HUES6 (cell line): Measurements from ENCODE around the gene FOXD4L5.
"Not testable (repeated sequence)": the region's sequence is repeated elsewhere in the genome, so short reads cannot be mapped to it uniquely, and the experiment has no call there.

Source experiments
- H3K27ac ChIP-seq: 2 replicates; pipeline ENCODE4 v1.7.0; 2013; ENCODE audit warnings: low read depth, mild to moderate bottlenecking, low read length, inconsistent platforms
- H3K27me3 ChIP-seq: 2 replicates; pipeline ENCODE4 v1.6.1; 2013; ENCODE audit warnings: low read length; ENCODE audit not compliant: control insufficient read depth, insufficient read depth
- H3K36me3 ChIP-seq: 2 replicates; pipeline ENCODE4 v1.6.1; 2013; ENCODE audit warnings: low read length; ENCODE audit not compliant: control insufficient read depth, insufficient read depth
- H3K4me1 ChIP-seq: 2 replicates; pipeline ENCODE4 v1.6.1; 2013; ENCODE audit warnings: low read length; ENCODE audit not compliant: control insufficient read depth, insufficient read depth
- H3K4me3 ChIP-seq: 2 replicates; pipeline ENCODE4 v1.5.1; 2013; ENCODE audit warnings: low read depth, low read length
- H3K9ac ChIP-seq: one replicate; pipeline ENCODE4 v1.6.1; 2013; ENCODE audit warnings: mild to moderate bottlenecking, low read length
- H3K9me3 ChIP-seq: 2 replicates; pipeline ENCODE4 v1.6.1; 2013; ENCODE audit warnings: low read depth, low read length; ENCODE audit not compliant: control insufficient read depth, insufficient read depth

FOXD4L5 gene

DNA sequence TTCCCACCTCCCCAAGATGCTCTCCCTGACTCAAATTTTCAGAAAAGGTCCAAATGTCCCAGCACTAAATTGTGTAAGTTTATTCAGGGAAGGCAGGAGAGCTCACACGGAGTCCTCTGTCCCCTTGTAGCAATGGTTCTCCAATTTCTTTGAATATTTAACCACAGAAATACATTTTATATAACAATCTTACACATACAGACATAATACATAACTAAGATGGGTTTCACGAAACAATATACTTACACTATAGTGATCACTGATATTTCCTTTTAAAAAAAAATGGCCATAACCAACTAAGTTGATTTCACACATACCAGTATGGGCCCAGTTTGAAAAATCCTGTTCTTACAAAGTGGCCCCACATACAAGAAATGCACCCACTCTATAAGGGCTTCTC is at the start of gene FOXD4L5:
Gene FOXD4L5 (minus strand): TSS at position 101 of the 400 bp plus-strand sequence. CDS start 832 bp downstream, outside the sequence.
- H3K27me3 ChIP-seq = peaks cover 13% of the 10 kb centered on the region
- not testable (repeated sequence) for H3K4me3 ChIP-seq, H3K27ac ChIP-seq, H3K36me3 ChIP-seq, H3K9me3 ChIP-seq, H3K9ac ChIP-seq, H3K4me1 ChIP-seq

DNA sequence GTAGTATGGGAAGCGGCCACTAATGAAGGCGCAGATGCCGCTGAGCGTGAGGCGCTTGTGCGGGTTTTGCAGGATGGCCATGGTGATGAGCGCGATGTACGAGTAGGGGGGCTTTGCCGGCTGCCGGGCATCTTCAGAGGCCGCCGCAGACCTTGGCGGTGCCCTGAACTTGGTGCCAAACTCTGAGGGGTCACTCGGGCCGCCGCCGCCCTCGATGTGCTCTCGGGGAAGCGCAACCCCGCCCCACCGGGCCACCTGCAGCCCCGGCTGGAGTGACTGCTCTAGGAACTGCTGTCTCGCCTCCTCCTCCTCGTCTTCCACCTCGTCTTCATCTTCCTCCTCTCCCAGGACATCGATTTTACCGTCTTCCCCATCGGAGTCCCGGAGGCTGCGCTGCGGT is 1.1 kb downstream of the FOXD4L5 start:
- H3K4me3 ChIP-seq, H3K4me1 ChIP-seq, H3K36me3 ChIP-seq, H3K9ac ChIP-seq, H3K27ac ChIP-seq, H3K9me3 ChIP-seq: not testable (repeated sequence)
- peaks cover 13% of the 10 kb centered on the region for H3K27me3 ChIP-seq

DNA sequence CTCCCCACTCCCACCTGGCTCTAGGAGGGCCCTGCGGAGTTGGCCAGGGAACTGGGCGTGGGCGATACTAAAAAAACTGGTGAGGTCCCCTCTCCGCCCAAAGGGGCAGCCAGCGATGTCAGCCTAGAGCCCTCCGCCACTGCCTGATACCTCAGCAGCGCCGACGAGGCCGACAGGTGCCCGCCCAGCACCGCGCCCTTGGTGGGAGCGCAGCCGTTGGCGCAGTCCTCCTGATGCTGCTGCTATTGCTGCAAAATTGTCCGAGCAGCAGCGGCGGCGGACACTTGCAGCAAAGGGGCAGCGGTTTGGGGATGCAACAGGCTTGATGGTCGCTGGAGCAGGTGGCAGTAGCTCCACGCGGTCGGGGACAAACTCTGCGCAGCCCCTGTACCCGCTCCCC is 2.0 kb downstream of the FOXD4L5 start:
- not testable (repeated sequence) for H3K36me3 ChIP-seq, H3K4me1 ChIP-seq, H3K27ac ChIP-seq, H3K9me3 ChIP-seq, H3K4me3 ChIP-seq, H3K9ac ChIP-seq
- H3K27me3 ChIP-seq = peaks cover 13% of the 10 kb centered on the region
